Adipocyte (in vitro differentiated cells): ENCODE results near the gene WLS.
A peak's percentile ranks its signal among the peaks of the same experiment; 100 is the strongest.

Experiments
- DNase-seq: peaks from one replicate; pipeline ENCODE4 v3.0.0-alpha.2; 2015; ENCODE audit warnings: low read depth
- H3K27me3 ChIP-seq: replicated peaks from 2 replicates; pipeline ENCODE4 v1.7.0; 2013; ENCODE audit warnings: mild to moderate bottlenecking, low read length, moderate library complexity; ENCODE audit not compliant: control insufficient read depth, insufficient read depth
- H3K36me3 ChIP-seq: 2 replicates; pipeline ENCODE4 v1.7.0; 2013; ENCODE audit warnings: low read length, mild to moderate bottlenecking, moderate library complexity; ENCODE audit not compliant: control insufficient read depth, insufficient read depth, severe bottlenecking
- H3K4me1 ChIP-seq: 2 replicates; pipeline ENCODE4 v1.7.0; 2013; ENCODE audit warnings: mild to moderate bottlenecking, low read length, moderate library complexity; ENCODE audit not compliant: control insufficient read depth, insufficient read depth
- H3K4me3 ChIP-seq: 2 replicates; pipeline ENCODE4 v1.7.0; 2013; ENCODE audit warnings: mild to moderate bottlenecking, low read length, moderate library complexity
- H3K9ac ChIP-seq: 2 replicates; pipeline ENCODE4 v1.7.0; 2013; ENCODE audit warnings: mild to moderate bottlenecking, low read length, moderate library complexity
- H3K9me3 ChIP-seq: 2 replicates; pipeline ENCODE4 v1.7.0; 2013; ENCODE audit warnings: mild to moderate bottlenecking, low read length, moderate library complexity; ENCODE audit not compliant: control insufficient read depth

Gene WLS

GRCh38 chr1:68210829-68211228 is 21.5 kb downstream of the WLS start:
- Histone ChIP-seq H3K36me3 (no peaks in the 10 kb centered on the region), H3K9ac (no peak overlapping the region), H3K9me3 (no peaks in the 10 kb centered on the region), H3K27me3 (no peaks in the 10 kb centered on the region), H3K4me1 (peaks cover 63% of the 10 kb centered on the region), H3K4me3 (no peak overlapping the region)
- no peak for DNase-seq

- Histone ChIP-seq H3K9me3 (no peaks in the 10 kb centered on the region), H3K4me1 (peaks cover 55% of the 10 kb centered on the region), H3K36me3 (no peaks in the 10 kb centered on the region), H3K9ac (no peak overlapping the region), H3K4me3 (no peak overlapping the region), H3K27me3 (no peaks in the 10 kb centered on the region)
- DNase-seq: no peak
Observed at GRCh38 chr1:68210027-68210426, 22.3 kb downstream of the WLS start.

- Histone ChIP-seq H3K27me3 (no peaks in the 10 kb centered on the region), H3K36me3 (no peaks in the 10 kb centered on the region), H3K9me3 (no peaks in the 10 kb centered on the region), H3K4me1 (peaks cover 44% of the 10 kb centered on the region), H3K9ac (no peak overlapping the region), H3K4me3 (no peak overlapping the region)
- DNase-seq: peak; percentile 74
Observed at GRCh38 chr1:68206848-68207689, 25.3 kb downstream of the WLS start.

GRCh38 chr1:68205794-68206358 is 26.4 kb downstream of the WLS start:
- no peak for DNase-seq
- Histone ChIP-seq H3K4me3 (no peak overlapping the region), H3K9me3 (no peaks in the 10 kb centered on the region), H3K9ac (no peak overlapping the region), H3K4me1 (peaks cover 56% of the 10 kb centered on the region), H3K27me3 (no peaks in the 10 kb centered on the region), H3K36me3 (no peaks in the 10 kb centered on the region)

- Histone ChIP-seq H3K27me3 (no peaks in the 10 kb centered on the region), H3K9me3 (no peaks in the 10 kb centered on the region), H3K4me3 (no peak overlapping the region), H3K36me3 (no peaks in the 10 kb centered on the region), H3K9ac (no peak overlapping the region), H3K4me1 (peaks cover 52% of the 10 kb centered on the region)
- DNase-seq: no peak
Observed at GRCh38 chr1:68204977-68205630, 27.2 kb downstream of the WLS start.

- Histone ChIP-seq H3K9me3 (no peaks in the 10 kb centered on the region), H3K9ac (no peak overlapping the region), H3K27me3 (no peaks in the 10 kb centered on the region), H3K4me1 (peaks cover 44% of the 10 kb centered on the region), H3K4me3 (peak overlapping the region; percentile 43), H3K36me3 (no peaks in the 10 kb centered on the region)
- DNase-seq: peak; percentile 78
Observed at GRCh38 chr1:68202239-68202832, 30.0 kb downstream of the WLS start.

GRCh38 chr1:68201546-68202238 is 30.6 kb downstream of the WLS start:
- no peaks in the 10 kb centered on the region for H3K9me3 ChIP-seq
- H3K36me3 ChIP-seq: no peaks in the 10 kb centered on the region
- peak overlapping the region; percentile 43 for H3K4me3 ChIP-seq
- H3K9ac ChIP-seq: peak overlapping the region; percentile 5
- no peaks in the 10 kb centered on the region for H3K27me3 ChIP-seq
- DNase-seq: peak; percentile 62
- H3K4me1 ChIP-seq: peaks cover 44% of the 10 kb centered on the region

- no peak for DNase-seq
- Histone ChIP-seq H3K4me3 (no peak overlapping the region), H3K36me3 (no peaks in the 10 kb centered on the region), H3K9ac (no peak overlapping the region), H3K4me1 (peaks cover 46% of the 10 kb centered on the region), H3K9me3 (no peaks in the 10 kb centered on the region), H3K27me3 (no peaks in the 10 kb centered on the region)
Observed at GRCh38 chr1:68199603-68200002, 32.7 kb downstream of the WLS start.

- Histone ChIP-seq H3K4me1 (peaks cover 46% of the 10 kb centered on the region), H3K27me3 (no peaks in the 10 kb centered on the region), H3K9ac (no peak overlapping the region), H3K9me3 (no peaks in the 10 kb centered on the region), H3K4me3 (no peak overlapping the region), H3K36me3 (no peaks in the 10 kb centered on the region)
- no peak for DNase-seq
Observed at GRCh38 chr1:68198752-68199151, 33.6 kb downstream of the WLS start.

- no peaks in the 10 kb centered on the region for H3K9me3 ChIP-seq
- DNase-seq: no peak
Observed at GRCh38 chr1:68197891-68198290, 34.4 kb downstream of the WLS start.

GRCh38 chr1:68197461-68197860 is 34.9 kb downstream of the WLS start:
- H3K4me3 ChIP-seq: no peak overlapping the region

More at GRCh38 chr1:68197891-68198290, 34.4 kb downstream of the WLS start:
- H3K36me3 ChIP-seq: no peaks in the 10 kb centered on the region
- H3K4me3 ChIP-seq: no peak overlapping the region
- H3K4me1 ChIP-seq: peaks cover 46% of the 10 kb centered on the region
- H3K27me3 ChIP-seq: no peaks in the 10 kb centered on the region
- H3K9ac ChIP-seq: no peak overlapping the region

More at GRCh38 chr1:68197461-68197860, 34.9 kb downstream of the WLS start:
- DNase-seq: no peak
- Histone ChIP-seq H3K36me3 (no peaks in the 10 kb centered on the region), H3K27me3 (no peaks in the 10 kb centered on the region), H3K4me1 (peaks cover 45% of the 10 kb centered on the region), H3K9ac (no peak overlapping the region), H3K9me3 (no peaks in the 10 kb centered on the region)
